Neural cell (in vitro differentiated cells): ENCODE results near the gene TBC1D16. TPM values are rescaled to one million over a fixed set of nuclear protein-coding genes. Genes with fewer than 3 reads are reported as not detected.

Experiments
- H2AFZ ChIP-seq: fragments of 200-600, 300-800 bp; sonication (generic), shearing (Covaris generic); 2 replicates; pipeline ENCODE4 v1.6.0; 2014; ENCODE audit warnings: low read depth, mild to moderate bottlenecking, antibody characterized with exemption, low read length, moderate library complexity
- H3F3A ChIP-seq: fragments of 200-600 bp; shearing (Covaris generic); 2 replicates; pipeline ENCODE4 v1.6.1; 2016; ENCODE audit warnings: mild to moderate bottlenecking, moderate library complexity, mixed read lengths, antibody characterized with exemption, low read length; ENCODE audit not compliant: insufficient read depth, poor library complexity, severe bottlenecking
- H3K27ac ChIP-seq: fragments of 200-600, 300-800 bp; sonication (generic), shearing (Covaris generic); 2 replicates; pipeline ENCODE4 v1.5.1; 2014; ENCODE audit warnings: mild to moderate bottlenecking, low read length, moderate library complexity
- H3K27me3 ChIP-seq: fragments of 300-800, 200-600 bp; sonication (generic), shearing (Covaris generic); 2 replicates; pipeline ENCODE4 v1.6.0; 2014; ENCODE audit warnings: mild to moderate bottlenecking, low read depth, low read length, moderate library complexity; ENCODE audit not compliant: insufficient read depth
- H3K36me3 ChIP-seq: fragments of 300-800, 200-600 bp; sonication (generic), shearing (Covaris generic); 2 replicates; pipeline ENCODE4 v1.5.1; 2014; ENCODE audit warnings: mild to moderate bottlenecking, antibody characterized with exemption, low read length, moderate library complexity; ENCODE audit not compliant: insufficient read depth
- H3K4me2 ChIP-seq: fragments of 300-800, 200-600 bp; sonication (generic), shearing (Covaris generic); 2 replicates; pipeline ENCODE4 v1.6.0; 2014; ENCODE audit warnings: mild to moderate bottlenecking, low read length
- H3K4me3 ChIP-seq: fragments of 300-800, 200-600 bp; sonication (generic), shearing (Covaris generic); 2 replicates; pipeline ENCODE4 v1.5.1; 2014; ENCODE audit warnings: mild to moderate bottlenecking, low read length, moderate library complexity
- H3K79me2 ChIP-seq: fragments of 200-600 bp; shearing (Covaris generic); replicated peaks from 2 replicates; pipeline ENCODE4 v1.6.0; 2014; ENCODE audit warnings: mild to moderate bottlenecking, low read length, moderate library complexity; ENCODE audit not compliant: insufficient read depth
- H3K9ac ChIP-seq: fragments of 300-800, 200-600 bp; sonication (generic), shearing (Covaris generic); 2 replicates; pipeline ENCODE4 v1.6.1; 2016; ENCODE audit warnings: mild to moderate bottlenecking, low read length, mixed read lengths
- H3K9me2 ChIP-seq: fragments of 200-600 bp; shearing (Covaris generic); 2 replicates; pipeline ENCODE4 v1.6.1; 2016; ENCODE audit warnings: mild to moderate bottlenecking, low read length, mixed read lengths; ENCODE audit not compliant: insufficient read depth
- H3K9me3 ChIP-seq: fragments of 200-600, 300-800 bp; sonication (generic), shearing (Covaris generic); 2 replicates; pipeline ENCODE4 v1.6.1; 2016; ENCODE audit warnings: mild to moderate bottlenecking, mixed run types, low read length, moderate library complexity, mixed read lengths
- H4K20me1 ChIP-seq: fragments of 200-600 bp; shearing (Covaris generic); 2 replicates; pipeline ENCODE4 v1.6.1; 2016; ENCODE audit warnings: mild to moderate bottlenecking, mixed run types; ENCODE audit not compliant: insufficient read depth
- EP300 ChIP-seq: fragments of 450-650 bp; conservative IDR thresholded peaks from 2 replicates; pipeline ENCODE4 v1.6.1; 2014; ENCODE audit warnings: antibody characterized with exemption, mild to moderate bottlenecking, moderate library complexity; ENCODE audit not compliant: poor library complexity, severe bottlenecking
- EZH2 ChIP-seq: fragments of 200-600, 300-800 bp; shearing (Covaris generic), sonication (generic); IDR thresholded peaks from 2 replicates; pipeline ENCODE4 v1.6.1; 2014; ENCODE audit warnings: antibody characterized with exemption, low read length, borderline replicate concordance, mild to moderate bottlenecking; ENCODE audit not compliant: insufficient read depth, poor library complexity, severe bottlenecking
- MXI1 ChIP-seq: fragments of 450-650 bp; conservative IDR thresholded peaks from 2 replicates; pipeline ENCODE4 v1.6.1; 2014; ENCODE audit warnings: antibody characterized with exemption, mild to moderate bottlenecking; ENCODE audit not compliant: poor library complexity, severe bottlenecking
- POLR2AphosphoS5 ChIP-seq: IDR thresholded peaks from 2 replicates; pipeline ENCODE4 v1.6.1; 2012
- RAD21 ChIP-seq: fragments of 450-650 bp; conservative IDR thresholded peaks from 2 replicates; pipeline ENCODE4 v1.6.1; 2014; ENCODE audit warnings: antibody characterized with exemption, mild to moderate bottlenecking, moderate library complexity
- SMC3 ChIP-seq: fragments of 450-650 bp; conservative IDR thresholded peaks from 2 replicates; pipeline ENCODE4 v1.6.1; 2014; ENCODE audit warnings: antibody characterized with exemption, mild to moderate bottlenecking, moderate library complexity; ENCODE audit not compliant: poor library complexity
- TAF1 ChIP-seq: IDR thresholded peaks from 2 replicates; pipeline ENCODE4 v1.6.1; 2012; ENCODE audit warnings: low read depth
- polyA plus RNA-seq: library from polyadenylated mRNA; depleted of rRNA; stranded (reverse); fragments of >200 nt; gene quantifications from 2 replicates; pipeline ENCODE4 v1.2.3, GENCODE V29; 2014
- TF ChIP-seq, protein P1 (sequence below): fragments of 450-650 bp; IDR thresholded peaks from 2 replicates; pipeline ENCODE4 v1.5.1; 2014; ENCODE audit warnings: antibody characterized with exemption, mild to moderate bottlenecking, moderate library complexity; ENCODE audit not compliant: poor library complexity, severe bottlenecking
- TF ChIP-seq, protein P2 (sequence below): IDR thresholded peaks from 2 replicates; pipeline ENCODE4 v1.6.1; 2012; ENCODE audit warnings: borderline replicate concordance

TBC1D16 gene
- polyA plus RNA-seq, 1 donor from 2014 or later = 19.8 TPM

DNA sequence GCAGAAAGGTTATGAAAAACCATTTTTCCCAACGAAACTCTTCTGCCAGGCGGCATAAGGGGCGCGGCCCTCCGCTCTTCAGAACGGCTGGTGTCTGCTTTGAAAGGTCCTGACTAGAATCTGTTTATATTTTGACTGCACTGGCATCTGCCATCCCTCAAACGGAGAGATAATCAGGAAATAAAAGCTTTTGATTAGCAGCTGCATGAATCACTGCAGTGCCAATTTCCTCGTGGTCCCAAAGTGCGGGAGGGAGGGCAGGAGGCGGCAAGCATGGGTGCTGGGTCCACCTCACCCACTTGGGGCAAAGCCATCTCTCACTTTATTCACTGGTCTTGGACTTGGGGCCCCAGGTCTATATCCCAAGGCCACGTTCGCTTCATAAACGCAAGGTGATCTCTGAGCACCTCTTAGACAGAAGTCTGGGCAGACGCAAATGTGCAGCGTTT is 49.7 kb downstream of the TBC1D16 start:
- Histone ChIP-seq H4K20me1 (no peaks in the 10 kb centered on the region), H3K79me2 (no peaks in the 10 kb centered on the region)

DNA sequence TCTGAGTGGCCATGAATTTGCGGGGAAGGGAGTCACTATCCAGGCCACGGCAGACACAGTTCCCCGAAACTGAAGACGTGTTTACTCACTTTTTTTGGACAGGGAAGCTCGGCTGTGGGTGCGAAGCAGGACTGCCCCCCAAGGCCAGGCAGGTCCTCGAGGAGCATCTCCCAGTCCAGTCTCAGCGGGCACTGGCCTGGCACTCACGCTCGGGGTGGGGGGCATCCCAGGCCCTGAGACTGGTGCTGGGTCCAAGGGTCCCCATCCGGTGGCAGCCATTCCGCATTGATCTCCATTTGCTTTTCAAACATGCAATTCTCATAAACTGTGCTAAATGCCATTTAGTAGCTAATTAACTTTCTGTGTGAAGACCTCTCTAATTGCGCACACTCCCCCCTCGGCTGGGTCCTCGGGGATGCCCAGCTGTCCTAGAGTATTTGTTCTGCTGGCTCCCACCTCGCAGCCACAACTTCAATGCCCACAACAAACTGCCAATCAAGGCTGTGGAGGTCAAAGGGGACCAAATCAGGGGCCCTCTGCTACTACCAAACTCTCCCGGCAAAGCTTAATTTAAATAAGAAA is 50.2 kb downstream of the TBC1D16 start:
- Histone ChIP-seq H3K36me3 (no peaks in the 10 kb centered on the region), H3K79me2 (no peaks in the 10 kb centered on the region), H3F3A (no peaks in the 10 kb centered on the region), H3K9me2 (no peaks in the 10 kb centered on the region), H3K4me3 (no peak overlapping the region), H4K20me1 (no peaks in the 10 kb centered on the region), H3K9me3 (no peaks in the 10 kb centered on the region), H3K4me2 (no peak overlapping the region), H3K27ac (no peak overlapping the region), H2AFZ (no peak overlapping the region), H3K9ac (no peak overlapping the region), H3K27me3 (no peaks in the 10 kb centered on the region)
- TF ChIP-seq EZH2 = no peak
- TF ChIP-seq RAD21 = no peak
- TF ChIP-seq EP300 = no peak
- TF ChIP-seq, protein P1, sequence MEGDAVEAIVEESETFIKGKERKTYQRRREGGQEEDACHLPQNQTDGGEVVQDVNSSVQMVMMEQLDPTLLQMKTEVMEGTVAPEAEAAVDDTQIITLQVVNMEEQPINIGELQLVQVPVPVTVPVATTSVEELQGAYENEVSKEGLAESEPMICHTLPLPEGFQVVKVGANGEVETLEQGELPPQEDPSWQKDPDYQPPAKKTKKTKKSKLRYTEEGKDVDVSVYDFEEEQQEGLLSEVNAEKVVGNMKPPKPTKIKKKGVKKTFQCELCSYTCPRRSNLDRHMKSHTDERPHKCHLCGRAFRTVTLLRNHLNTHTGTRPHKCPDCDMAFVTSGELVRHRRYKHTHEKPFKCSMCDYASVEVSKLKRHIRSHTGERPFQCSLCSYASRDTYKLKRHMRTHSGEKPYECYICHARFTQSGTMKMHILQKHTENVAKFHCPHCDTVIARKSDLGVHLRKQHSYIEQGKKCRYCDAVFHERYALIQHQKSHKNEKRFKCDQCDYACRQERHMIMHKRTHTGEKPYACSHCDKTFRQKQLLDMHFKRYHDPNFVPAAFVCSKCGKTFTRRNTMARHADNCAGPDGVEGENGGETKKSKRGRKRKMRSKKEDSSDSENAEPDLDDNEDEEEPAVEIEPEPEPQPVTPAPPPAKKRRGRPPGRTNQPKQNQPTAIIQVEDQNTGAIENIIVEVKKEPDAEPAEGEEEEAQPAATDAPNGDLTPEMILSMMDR = no peak

More for the DNA sequence above, 49.7 kb downstream of the TBC1D16 start:
- Histone ChIP-seq H3K4me2 (no peak overlapping the region), H3K36me3 (no peaks in the 10 kb centered on the region), H3F3A (no peaks in the 10 kb centered on the region), H3K27ac (no peak overlapping the region), H3K9me3 (no peaks in the 10 kb centered on the region), H3K4me3 (no peak overlapping the region), H3K27me3 (no peaks in the 10 kb centered on the region), H3K9ac (no peak overlapping the region), H3K9me2 (no peaks in the 10 kb centered on the region), H2AFZ (no peak overlapping the region)
- TF ChIP-seq, protein P1 = no peak
- TF ChIP-seq EZH2 = no peak
- no peak for TF ChIP-seq TAF1
- no peak for TF ChIP-seq SMC3
- TF ChIP-seq EP300 = no peak
- TF ChIP-seq RAD21 = no peak
- TF ChIP-seq, protein P2, sequence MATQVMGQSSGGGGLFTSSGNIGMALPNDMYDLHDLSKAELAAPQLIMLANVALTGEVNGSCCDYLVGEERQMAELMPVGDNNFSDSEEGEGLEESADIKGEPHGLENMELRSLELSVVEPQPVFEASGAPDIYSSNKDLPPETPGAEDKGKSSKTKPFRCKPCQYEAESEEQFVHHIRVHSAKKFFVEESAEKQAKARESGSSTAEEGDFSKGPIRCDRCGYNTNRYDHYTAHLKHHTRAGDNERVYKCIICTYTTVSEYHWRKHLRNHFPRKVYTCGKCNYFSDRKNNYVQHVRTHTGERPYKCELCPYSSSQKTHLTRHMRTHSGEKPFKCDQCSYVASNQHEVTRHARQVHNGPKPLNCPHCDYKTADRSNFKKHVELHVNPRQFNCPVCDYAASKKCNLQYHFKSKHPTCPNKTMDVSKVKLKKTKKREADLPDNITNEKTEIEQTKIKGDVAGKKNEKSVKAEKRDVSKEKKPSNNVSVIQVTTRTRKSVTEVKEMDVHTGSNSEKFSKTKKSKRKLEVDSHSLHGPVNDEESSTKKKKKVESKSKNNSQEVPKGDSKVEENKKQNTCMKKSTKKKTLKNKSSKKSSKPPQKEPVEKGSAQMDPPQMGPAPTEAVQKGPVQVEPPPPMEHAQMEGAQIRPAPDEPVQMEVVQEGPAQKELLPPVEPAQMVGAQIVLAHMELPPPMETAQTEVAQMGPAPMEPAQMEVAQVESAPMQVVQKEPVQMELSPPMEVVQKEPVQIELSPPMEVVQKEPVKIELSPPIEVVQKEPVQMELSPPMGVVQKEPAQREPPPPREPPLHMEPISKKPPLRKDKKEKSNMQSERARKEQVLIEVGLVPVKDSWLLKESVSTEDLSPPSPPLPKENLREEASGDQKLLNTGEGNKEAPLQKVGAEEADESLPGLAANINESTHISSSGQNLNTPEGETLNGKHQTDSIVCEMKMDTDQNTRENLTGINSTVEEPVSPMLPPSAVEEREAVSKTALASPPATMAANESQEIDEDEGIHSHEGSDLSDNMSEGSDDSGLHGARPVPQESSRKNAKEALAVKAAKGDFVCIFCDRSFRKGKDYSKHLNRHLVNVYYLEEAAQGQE = no peak
- TF ChIP-seq POLR2AphosphoS5 = no peak
- no peak for TF ChIP-seq MXI1
